Measurements from ENCODE around the gene FOXS1. TPM values are rescaled to one million over a fixed set of nuclear protein-coding genes. Genes with fewer than 3 reads are reported as not detected.
A peak's percentile ranks its signal among the peaks of the same experiment; 100 is the strongest.

FOXS1 gene
- total RNA-seq, 1 experiment from 2014 or later = 6.3 TPM

- Histone ChIP-seq H3K4me1 (ENCODE audit: control insufficient read depth, insufficient read depth, low read length) (peaks cover 43% of the 10 kb centered on the region), H3K27ac (ENCODE audit: low read length) (no peak overlapping the region; the same call in 1 of the 2 replicates), H3K27me3 (ENCODE audit: control insufficient read depth, insufficient read depth, low read length) (no peaks in the 10 kb centered on the region), H3K9me3 (ENCODE audit: control insufficient read depth, insufficient read depth, low read depth, low read length) (no peaks in the 10 kb centered on the region), H3K4me3 (ENCODE audit: low read depth in 2 of 2, low read length in 2 of 2) (no peak overlapping the region), H3K36me3 (ENCODE audit: control insufficient read depth, insufficient read depth, low read length) (no peaks in the 10 kb centered on the region)
- TF ChIP-seq REST (IDR thresholded peaks at IDR 0.05; ENCODE audit: insufficient read depth in 1 of 2, low read depth in 2 of 2, low read length in 1 of 2) = no peak
- no peak; the same call in none of the 2 replicates for TF ChIP-seq CTCF (IDR thresholded peaks at IDR 0.05)
- no peak for TF ChIP-seq TCF7L2 (IDR thresholded peaks at IDR 0.05; ENCODE audit: low read depth, low read length)
- no peak for TF ChIP-seq POLR2AphosphoS5 (IDR thresholded peaks at IDR 0.05; ENCODE audit: low read depth, low read length)
- TF ChIP-seq SIN3A (IDR thresholded peaks at IDR 0.05; ENCODE audit: borderline replicate concordance, insufficient read depth, low read depth, low read length) = no peak
- in situ Hi-C loops (cut with HindIII; ENCODE audit: low pct_unique_long_range_greater_than_20kb, low sequenced_read_pairs) (no loop called here), intact Hi-C loops (cut with micrococcal nuclease; ENCODE audit: unreplicated experiment) (loop anchor here (2.0 kb wide), 1 partner anchor 24 kb away; no protein-coding TSS in a partner anchor)
- ATAC-seq (no peak), DNase-seq (ENCODE audit: low read depth, low spot score) (no peak)
- no TSS peak for BruUV-seq (replicated peaks)
- ChIA-PET POLR2A (interaction anchor here (0.5 to 1.5 kb wide), 2 partner anchors 8 to 9 kb away, joined by 3 to 5 read pairs; no protein-coding TSS in a partner anchor), CTCF (interaction anchor here (0.5 to 2.5 kb wide), 16 partner anchors 10 to 184 kb away, joined by 3 to 21 read pairs (median 4); partner anchors contain the start of genes MYLK2 and PDRG1)
Measured at GRCh38 chr20:31846793-31847138, 1.4 kb upstream of the FOXS1 start.

GRCh38 chr20:31844737-31845299 lies 586 bp downstream of the FOXS1 start:
- in situ Hi-C loops (cut with HindIII; ENCODE audit: low pct_unique_long_range_greater_than_20kb, low sequenced_read_pairs) (no loop called here), intact Hi-C loops (cut with micrococcal nuclease; ENCODE audit: unreplicated experiment) (no loop called here)
- Histone ChIP-seq H3K27me3 (ENCODE audit: control insufficient read depth, insufficient read depth, low read length) (no peaks in the 10 kb centered on the region), H3K27ac (ENCODE audit: low read length) (peak overlapping the region; percentile 17; the same call in 1 of the 2 replicates), H3K9me3 (ENCODE audit: control insufficient read depth, insufficient read depth, low read depth, low read length) (no peaks in the 10 kb centered on the region), H3K4me1 (ENCODE audit: control insufficient read depth, insufficient read depth, low read length) (peaks cover 55% of the 10 kb centered on the region), H3K36me3 (ENCODE audit: control insufficient read depth, insufficient read depth, low read length) (no peaks in the 10 kb centered on the region), H3K4me3 (ENCODE audit: low read depth in 2 of 2, low read length in 2 of 2) (peak overlapping the region; percentile 3 to 10; a peak in 3 of 4 replicates)
- POLR2A ChIA-PET = no interaction called here
- DNase-seq (ENCODE audit: low read depth, low spot score) = no peak
- no peak for TF ChIP-seq SIN3A (IDR thresholded peaks at IDR 0.05; ENCODE audit: borderline replicate concordance, insufficient read depth, low read depth, low read length)
- TF ChIP-seq TCF7L2 (IDR thresholded peaks at IDR 0.05; ENCODE audit: low read depth, low read length) = no peak
- no peak for TF ChIP-seq POLR2AphosphoS5 (IDR thresholded peaks at IDR 0.05; ENCODE audit: low read depth, low read length)
- no peak for TF ChIP-seq REST (IDR thresholded peaks at IDR 0.05; ENCODE audit: insufficient read depth in 1 of 2, low read depth in 2 of 2, low read length in 1 of 2)
- TF ChIP-seq CTCF (IDR thresholded peaks at IDR 0.05) = no peak
- BruUV-seq (replicated peaks) = no TSS peak
- CTCF ChIA-PET = interaction anchor here (1.1 to 2.5 kb wide), 2 partner anchors 11 to 107 kb away, joined by 3 to 9 read pairs; partner anchors contain the start of gene PDRG1
- ATAC-seq = no peak

Data from Panc1 (cell line).